K562 (cell line): ENCODE results near the gene STX18. TPM values are rescaled to one million over a fixed set of nuclear protein-coding genes. Genes with fewer than 3 reads are reported as not detected.

ENCODE experiments used
- ATAC-seq: fragments of 200-7000 bp; cut with Tn5 transposase; 3 replicates; pipeline ENCODE4 v1.9.1; 2020; ENCODE audit warnings: moderate library complexity
- BruUV-seq: library from RNA; stranded (reverse); fragments of 400-500 nt; replicated peaks from 2 replicates; lab custom pipeline; 2021; lab: Mats Ljungman, UMichigan
- CTCF ChIA-PET: fragments of 300-600 bp; formaldehyde crosslinking; extraction: SDS; loops from one replicate; lab custom pipeline; 2021; ENCODE audit warnings: low intra/inter-chr PET ratio; lab: Yijun Ruan, JAX
- POLR2A ChIA-PET: fragments of 300-600, 350-650 bp; sonication (Branson Sonifier 250); formaldehyde crosslinking; extraction: SDS; loops from one replicate; lab custom pipeline; 2021; ENCODE audit warnings: antibody characterized with exemption, inconsistent platforms; lab: Yijun Ruan, JAX
- DNase-seq, 4 experiments: peaks; one replicate each; pipeline versions ENCODE4 v3.0.0 to v3.0.0-alpha.2; 2011 to 2018; ENCODE audit warnings: low spot score in 3 of 4, mixed read lengths in 3 of 4; ENCODE audit errors: extremely low read depth in 1 of 4
- FAIRE-seq: peaks from 2 replicates; lab custom pipeline; 2011; peaks lifted over from hg19 to GRCh38; lab: Jason Lieb, UNC
- H2AFZ ChIP-seq: 2 replicates; pipeline ENCODE4 v1.6.0; 2011; ENCODE audit warnings: low read depth, low read length, control low read depth, inconsistent platforms
- H3K27ac ChIP-seq: fragments of 200-600 bp; 3 replicates; pipeline ENCODE4 v1.8.0; 2011; ENCODE audit warnings: low read depth, mild to moderate bottlenecking, control low read depth, inconsistent platforms, low read length, moderate library complexity, mixed read lengths; ENCODE audit errors: extremely low read depth
- H3K27me3 ChIP-seq, 2 experiments: fragments of 300-600 bp in 1 of 2; 2 replicates in 1 of 2; 3 replicates in 1 of 2; pipeline versions ENCODE4 v1.6.0 to v1.8.0; 2011; ENCODE audit warnings: inconsistent platforms in 2 of 2, low read length in 2 of 2, mild to moderate bottlenecking in 1 of 2, mixed read lengths in 1 of 2, moderate library complexity in 1 of 2; ENCODE audit not compliant: control insufficient read depth in 2 of 2, insufficient read depth in 2 of 2
- H3K36me3 ChIP-seq: fragments of 300-600 bp; 3 replicates; pipeline ENCODE4 v1.8.0; 2011; ENCODE audit warnings: mild to moderate bottlenecking, low read length, inconsistent platforms; ENCODE audit not compliant: control insufficient read depth, insufficient read depth
- H3K4me1 ChIP-seq, 2 experiments: fragments of 200-600 bp in 1 of 2; replicated peaks in 1 of 2; 2 replicates in 1 of 2; 3 replicates in 1 of 2; pipeline versions ENCODE4 v1.5.1 to v1.8.0; 2011; ENCODE audit warnings: inconsistent platforms in 2 of 2, low read length in 2 of 2, mild to moderate bottlenecking in 1 of 2, mixed read lengths in 1 of 2, moderate library complexity in 1 of 2; ENCODE audit not compliant: control insufficient read depth in 2 of 2, insufficient read depth in 2 of 2
- H3K4me2 ChIP-seq: 2 replicates; pipeline ENCODE4 v1.6.1; 2011; ENCODE audit warnings: low read length, control low read depth, inconsistent platforms, mixed read lengths; ENCODE audit not compliant: insufficient read depth
- H3K4me3 ChIP-seq: fragments of 200-600 bp; sonication (generic), shearing (Covaris generic); 2 replicates; pipeline ENCODE4 v1.5.1; 2016; ENCODE audit warnings: control low read depth, inconsistent platforms
- H3K79me2 ChIP-seq: fragments of 200-600 bp; 3 replicates; pipeline ENCODE4 v1.8.0; 2011; ENCODE audit warnings: low read length, inconsistent platforms; ENCODE audit not compliant: control insufficient read depth, insufficient read depth
- H3K9ac ChIP-seq, 2 experiments: 2 replicates each; pipeline versions ENCODE4 v1.6.0 to v1.6.1; 2011; ENCODE audit warnings: low read depth in 2 of 2, low read length in 2 of 2, control low read depth in 1 of 2, inconsistent platforms in 1 of 2, mild to moderate bottlenecking in 1 of 2, mixed read lengths in 1 of 2; ENCODE audit not compliant: insufficient read depth in 1 of 2
- H3K9me1 ChIP-seq: one replicate; pipeline ENCODE4 v1.6.0; 2011; ENCODE audit warnings: inconsistent platforms, mild to moderate bottlenecking, low read length, moderate library complexity; ENCODE audit not compliant: control insufficient read depth, insufficient read depth
- H3K9me3 ChIP-seq: replicated peaks from 2 replicates; pipeline ENCODE4 v1.5.1; 2011; ENCODE audit warnings: low read depth, low read length, inconsistent platforms; ENCODE audit not compliant: control insufficient read depth, insufficient read depth
- H4K20me1 ChIP-seq: replicated peaks from 2 replicates; pipeline ENCODE4 v1.6.1; 2011; ENCODE audit warnings: low read length, inconsistent platforms, mixed read lengths; ENCODE audit not compliant: control insufficient read depth, insufficient read depth
- AFF1 ChIP-seq, 2 experiments: fragments of 450-650 bp; IDR thresholded peaks; 2 replicates each; pipeline ENCODE4 v1.6.1; 2018; ENCODE audit warnings: mild to moderate bottlenecking in 2 of 2, low read depth in 1 of 2; ENCODE audit not compliant: partially characterized antibody in 2 of 2
- ELK3 ChIP-seq: fragments of 450-650 bp; formaldehyde crosslinking; IDR thresholded peaks from 2 replicates; pipeline ENCODE4 v1.4.0; 2020; ENCODE audit warnings: mild to moderate bottlenecking
- FOS ChIP-seq: IDR thresholded peaks from 3 replicates; pipeline ENCODE4 v1.6.1; 2011; ENCODE audit not compliant: insufficient read length; ENCODE audit errors: extremely low read depth
- FUS ChIP-seq: fragments of 200-400 bp; formaldehyde crosslinking; optimal IDR thresholded peaks from 2 replicates; pipeline ENCODE3; 2017; ENCODE audit warnings: low read depth, low read length
- MTA3 ChIP-seq: fragments of 450-650 bp; formaldehyde crosslinking; IDR thresholded peaks from 2 replicates; pipeline ENCODE4 v1.6.1; 2017; ENCODE audit warnings: mild to moderate bottlenecking, borderline replicate concordance
- NBN ChIP-seq: fragments of 450-650 bp; IDR thresholded peaks from 2 replicates; pipeline ENCODE4 v1.6.1; 2016; ENCODE audit warnings: low read depth, mild to moderate bottlenecking
- PHF20 ChIP-seq: fragments of 450-650 bp; IDR thresholded peaks from 2 replicates; pipeline ENCODE4 v1.6.1; 2018; ENCODE audit not compliant: partially characterized antibody
- RFX5 ChIP-seq: IDR thresholded peaks from 2 replicates; pipeline ENCODE4 v1.6.1; 2011; ENCODE audit warnings: low read depth, mild to moderate bottlenecking, improper control_type of control experiment, low read length
- U2AF2 ChIP-seq: fragments of 200-400 bp; formaldehyde crosslinking; optimal IDR thresholded peaks from 2 replicates; pipeline ENCODE3; 2017; ENCODE audit warnings: low read depth, mild to moderate bottlenecking, low read length
- ZBTB11 ChIP-seq, 3 experiments: fragments of 200-800 bp in 1 of 3; fragments of 250-450 bp in 1 of 3; fragments of 450-650 bp in 1 of 3; sonication (Bioruptor Pico) in 1 of 3; sonication (Bioruptor generic) in 1 of 3; formaldehyde crosslinking in 1 of 3; IDR thresholded peaks; 2 replicates each; pipeline versions ENCODE4 v1.6.1 to v1.8.0; 2016 to 2022; ENCODE audit warnings: mild to moderate bottlenecking in 2 of 3, missing genetic modification characterization in 2 of 3, missing compliant biosample characterization in 1 of 3, moderate library complexity in 1 of 3
- ZFX ChIP-seq: sonication (generic); formaldehyde crosslinking; IDR thresholded peaks from 2 replicates; pipeline ENCODE4 v1.8.0; 2022; ENCODE audit warnings: mild to moderate bottlenecking, missing genetic modification reagents, moderate library complexity
- ZNF143 ChIP-seq: sonication (generic); formaldehyde crosslinking; IDR thresholded peaks from 2 replicates; pipeline ENCODE4 v1.9.0; 2022; ENCODE audit warnings: mild to moderate bottlenecking, missing genetic modification reagents
- ZNF785 ChIP-seq: fragments of 250-450 bp; sonication (Bioruptor Pico); IDR thresholded peaks from 2 replicates; pipeline ENCODE4 v1.4.0; 2020; ENCODE audit warnings: mild to moderate bottlenecking
- WGBS: fragments of 100-300 bp; shearing (Covaris generic); methylation state at CpG from one replicate; pipeline ENCODE4 v1.1.6; 2016; ENCODE audit warnings: low coverage, mixed read lengths; ENCODE audit not compliant: insufficient coverage; ENCODE audit errors: missing lambda C conversion rate; 5-methylcytosine and 5-hydroxymethylcytosine counted together
- in situ Hi-C: fragments of 300-500 bp; cut with MboI; formaldehyde crosslinking; loops from 4 replicates; pipeline ENCODE4 v1.15.0; 2018; ENCODE audit warnings: inconsistent platforms, mixed read lengths
- intact Hi-C: fragments of 100-400 bp; cut with micrococcal nuclease; formaldehyde crosslinking; loops from 2 replicates; pipeline ENCODE4 v1.14.2; 2022
- polyA plus RNA-seq, 8 experiments: library from polyadenylated mRNA; depleted of rRNA in 4 of 8; stranded (reverse) in 5 of 8; unstranded in 3 of 8; fragments of >200 nt; fragmentation: Nextera tagmentation in 2 of 8; fragmentation: Illumina TruSeq in 1 of 8; extraction: Ambion mirVana in 2 of 8; extraction: Trizol in 1 of 8; gene quantifications; 2 replicates each; pipeline versions ENCODE4 v1.2.1 to v1.2.3, GENCODE V29; 2011 to 2014; ENCODE audit warnings: inconsistent platforms in 1 of 8, missing spikeins in 1 of 8
- total RNA-seq, 7 experiments: library from RNA; depleted of rRNA in 6 of 7; stranded (reverse); fragments of >200 nt in 6 of 7; fragmentation: Illumina TruSeq in 2 of 7; extraction: Trizol in 2 of 7; gene quantifications; 2 replicates each; pipeline versions ENCODE4 v1.2.1 to v1.2.3, GENCODE V29; 2011 to 2021; ENCODE audit warnings: low replicate concordance in 1 of 7
- TF ChIP-seq, protein P1 (sequence below): sonication (generic); formaldehyde crosslinking; IDR thresholded peaks from 2 replicates; pipeline ENCODE4 v1.8.0; 2022; ENCODE audit warnings: mild to moderate bottlenecking, missing genetic modification reagents

The STX18 gene
- total and polyA plus RNA-seq, 9 of the 15 experiments (the other 6 are each of a cell fraction or from before 2014, with no cell fraction given) = 6.2 to 41.7 (median 22.7) TPM

DNA sequence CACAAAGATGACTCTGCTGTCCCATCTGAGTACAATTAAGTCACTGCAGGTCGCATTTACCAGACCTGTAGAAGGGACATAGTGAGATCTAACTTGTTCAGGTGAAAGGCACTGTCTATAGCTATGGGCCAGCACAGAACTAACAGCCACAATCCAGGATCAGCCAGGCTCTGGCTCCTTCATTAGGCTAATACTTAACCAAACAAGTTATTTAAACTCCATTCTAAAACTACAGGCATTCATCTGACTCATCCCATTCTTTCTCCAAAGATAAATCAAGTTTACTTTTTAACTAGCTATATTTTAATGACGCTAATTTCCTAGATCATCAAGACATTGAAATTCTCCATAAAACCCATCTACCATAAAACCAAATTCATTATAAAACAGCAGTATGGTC lies 62.5 kb downstream of the STX18 start:
- Histone ChIP-seq H3K79me2 (no peaks in the 10 kb centered on the region), H3K27ac (no peak overlapping the region), H3K36me3 (no peaks in the 10 kb centered on the region), H4K20me1 (peaks cover 30% of the 10 kb centered on the region), H3K4me2 (no peak overlapping the region), H3K9ac (no peak overlapping the region), H3K4me1 (no peaks in the 10 kb centered on the region), H2AFZ (no peak overlapping the region), H3K27me3 (no peaks in the 10 kb centered on the region), H3K9me1 (no peaks in the 10 kb centered on the region), H3K9me3 (no peaks in the 10 kb centered on the region), H3K4me3 (no peak overlapping the region)
- intact Hi-C loops = no loop called here
- WGBS = 27% methylated on average over 2 of the region's 2 CpGs
- BruUV-seq = no TSS peak
- ChIA-PET POLR2A (no interaction called here), CTCF (no interaction called here)
- in situ Hi-C loops = loop anchor here (25.0 kb wide), 1 partner anchor 1333 kb away; no protein-coding TSS in a partner anchor
- no peak for FAIRE-seq
- DNase-seq = no peak
- no peak for ATAC-seq
- TF ChIP-seq NBN = no peak
- no peak for TF ChIP-seq ZNF143 (CRISPR knock-in tag)
- no peak for TF ChIP-seq ZBTB11 (CRISPR knock-in tag; IDR thresholded peaks at IDR 0.05)
- TF ChIP-seq FUS = no peak
- no peak for TF ChIP-seq FOS
- no peak for TF ChIP-seq PHF20
- no peak for TF ChIP-seq U2AF2
- TF ChIP-seq, protein P1, sequence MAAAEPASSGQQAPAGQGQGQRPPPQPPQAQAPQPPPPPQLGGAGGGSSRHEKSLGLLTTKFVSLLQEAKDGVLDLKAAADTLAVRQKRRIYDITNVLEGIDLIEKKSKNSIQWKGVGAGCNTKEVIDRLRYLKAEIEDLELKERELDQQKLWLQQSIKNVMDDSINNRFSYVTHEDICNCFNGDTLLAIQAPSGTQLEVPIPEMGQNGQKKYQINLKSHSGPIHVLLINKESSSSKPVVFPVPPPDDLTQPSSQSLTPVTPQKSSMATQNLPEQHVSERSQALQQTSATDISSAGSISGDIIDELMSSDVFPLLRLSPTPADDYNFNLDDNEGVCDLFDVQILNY = no peak
- no peak for TF ChIP-seq ZFX
- TF ChIP-seq MTA3 = no peak
- no peak for TF ChIP-seq RFX5
- TF ChIP-seq ELK3 = no peak
- TF ChIP-seq AFF1 (IDR thresholded peaks at IDR 0.05; ENCODE audit: low read depth in 1 of 2, partially characterized antibody in 2 of 2) = no peak
- TF ChIP-seq ZNF785 = no peak
